Activated CD8-positive, alpha-beta T cell treated with anti-CD3 and anti-CD28 coated beads, Interleukin-2, amount 10 ng/mL, durations not matched to agents 7 days and 5 days (primary cell): ENCODE measurements around the gene CCDC184. TPM values are rescaled to one million over a fixed set of nuclear protein-coding genes. Genes with fewer than 3 reads are reported as not detected.
"Not testable (repeated sequence)": the region's sequence is repeated elsewhere in the genome, so short reads cannot be mapped to it uniquely, and the experiment has no call there.

Experiments used
- ATAC-seq: fragments of 150-1000 bp; cut with Tn5 transposase; one replicate; pipeline ENCODE4 v1.10.0; 2021; ENCODE audit warnings: moderate library complexity
- CTCF ChIA-PET: fragments of 350-600 bp; sonication (Branson Sonifier 250); formaldehyde crosslinking; loops from one replicate; lab custom pipeline; 2021; ENCODE audit warnings: antibody characterized with exemption; lab: Charles Lee
- POLR2A ChIA-PET: fragments of 350-600 bp; sonication (Branson Sonifier 250); formaldehyde crosslinking; loops from one replicate; lab custom pipeline; 2021; ENCODE audit warnings: antibody characterized with exemption; lab: Charles Lee
- DNase-seq: peaks from one replicate; pipeline ENCODE4 v3.0.0-alpha.2; 2020
- H3K27ac Mint-ChIP-seq: one replicate; pipeline ENCODE4 v1.8.0; 2021; ENCODE audit warnings: mild to moderate bottlenecking, mixed read lengths
- H3K27me3 Mint-ChIP-seq: one replicate; pipeline ENCODE4 v1.8.0; 2021; ENCODE audit warnings: low read depth, mixed read lengths
- H3K36me3 Mint-ChIP-seq: one replicate; pipeline ENCODE4 v1.8.0; 2021; ENCODE audit warnings: low read depth, mixed read lengths
- H3K4me1 Mint-ChIP-seq: one replicate; pipeline ENCODE4 v1.8.0; 2021; ENCODE audit warnings: low read depth, mixed read lengths
- H3K4me3 Mint-ChIP-seq: one replicate; pipeline ENCODE4 v1.8.0; 2021; ENCODE audit warnings: mild to moderate bottlenecking, mixed read lengths
- H3K9me3 Mint-ChIP-seq: one replicate; pipeline ENCODE4 v1.8.0; 2022; ENCODE audit warnings: mixed read lengths; ENCODE audit not compliant: insufficient read depth
- total RNA-seq, 2 experiments: library from RNA; stranded (reverse); gene quantifications; one replicate each; pipeline ENCODE4 v1.2.3, GENCODE V29; 2021

The CCDC184 gene
- total RNA-seq, 2 experiments from 2014 or later = 1.4 to 1.5 TPM

DNA sequence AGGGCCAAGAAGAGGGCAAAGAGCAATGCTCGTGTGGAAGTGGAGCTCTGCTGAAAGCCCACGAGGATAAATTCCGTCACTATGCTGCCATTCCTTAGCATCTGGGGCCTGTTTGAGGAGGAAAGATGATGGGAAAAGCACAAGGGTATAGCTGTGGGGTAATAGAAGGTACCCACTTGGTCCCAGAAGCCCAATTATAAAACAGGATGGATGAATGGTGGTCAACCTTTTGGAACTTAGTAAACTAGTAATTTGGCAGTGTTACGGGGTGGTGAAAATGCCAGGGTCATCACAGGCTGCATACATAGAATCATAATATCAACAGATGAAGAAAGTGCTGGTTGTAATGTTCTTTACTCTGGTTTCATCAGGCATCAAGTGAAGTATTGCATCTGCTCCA lies 19.7 kb downstream of the CCDC184 start, which contains the start of gene OR10AD1:
Gene OR10AD1 (minus strand): TSS at position 101 of the 400 bp plus-strand sequence. CDS start 0 bp downstream, at position 101.
- no peak for DNase-seq
- Mint-ChIP-seq H3K27ac (no peak within 1 kb of the TSS), H3K9me3 (peaks cover 23% of the 10 kb centered on the region), H3K4me3 (no peak within 1 kb of the TSS), H3K36me3 (peaks cover 52% of the 10 kb centered on the region), H3K27me3 (peaks cover under 1% of the 10 kb centered on the region), H3K4me1 (peaks cover 35% of the 10 kb centered on the region)
- ChIA-PET CTCF (no interaction called here), POLR2A (interaction anchor here (1.2 kb wide), 1 partner anchor 243 kb away, joined by 3 read pairs; no protein-coding TSS in a partner anchor)
- no peak for ATAC-seq

- Mint-ChIP-seq H3K27me3 (peaks cover 21% of the 10 kb centered on the region), H3K9me3 (peaks cover 19% of the 10 kb centered on the region), H3K36me3 (peaks cover 13% of the 10 kb centered on the region)
- ATAC-seq, CTCF ChIA-PET, H3K4me1 Mint-ChIP-seq, H3K27ac Mint-ChIP-seq, H3K4me3 Mint-ChIP-seq, POLR2A ChIA-PET, DNase-seq: not testable (repeated sequence)
Observed at GRCh38 chr12:48209495-48209894, 26.1 kb downstream of the CCDC184 start.

- Mint-ChIP-seq H3K36me3 (no peaks in the 10 kb centered on the region), H3K27ac (no peak overlapping the region), H3K9me3 (no peaks in the 10 kb centered on the region), H3K27me3 (peaks cover 20% of the 10 kb centered on the region), H3K4me1 (peaks cover 4% of the 10 kb centered on the region), H3K4me3 (no peak overlapping the region)
- ChIA-PET CTCF (no interaction called here), POLR2A (no interaction called here)
- DNase-seq = no peak
- no peak for ATAC-seq
Observed at GRCh38 chr12:48216785-48217184, 33.3 kb downstream of the CCDC184 start.

DNA sequence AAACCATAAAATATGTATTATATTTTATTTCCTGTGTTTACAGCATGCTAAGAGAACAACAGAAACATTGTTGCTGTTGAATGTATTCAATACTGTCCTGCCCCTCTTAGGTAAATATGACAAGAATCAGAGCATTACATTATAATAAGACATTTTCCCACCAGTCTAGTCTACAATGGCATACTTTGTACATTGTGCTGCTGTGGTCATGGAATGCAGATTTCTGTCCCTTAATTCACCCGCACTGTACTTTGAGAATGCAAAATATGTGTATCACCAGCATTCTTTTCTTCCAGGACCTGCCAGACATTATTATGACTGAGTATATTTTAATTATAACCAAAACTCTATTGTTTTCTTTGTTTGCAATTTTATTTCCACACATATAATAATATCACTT lies 36.2 kb downstream of the CCDC184 start:
- H3K4me1 Mint-ChIP-seq = no peaks in the 10 kb centered on the region
- DNase-seq (no peak), ATAC-seq (no peak)
- no peaks in the 10 kb centered on the region for H3K36me3 Mint-ChIP-seq
- peaks cover 13% of the 10 kb centered on the region for H3K27me3 Mint-ChIP-seq
- H3K4me3 Mint-ChIP-seq = no peak overlapping the region
- no peak overlapping the region for H3K27ac Mint-ChIP-seq
- POLR2A ChIA-PET = no interaction called here
- no peaks in the 10 kb centered on the region for H3K9me3 Mint-ChIP-seq
- CTCF ChIA-PET = no interaction called here

- Mint-ChIP-seq H3K36me3 (no peaks in the 10 kb centered on the region), H3K27ac (no peak overlapping the region), H3K27me3 (peaks cover 14% of the 10 kb centered on the region), H3K4me3 (no peak overlapping the region), H3K9me3 (no peaks in the 10 kb centered on the region), H3K4me1 (no peaks in the 10 kb centered on the region)
- ATAC-seq (no peak), DNase-seq (no peak)
- ChIA-PET POLR2A (no interaction called here), CTCF (no interaction called here)
Observed at GRCh38 chr12:48220701-48221100, 37.3 kb downstream of the CCDC184 start.

GRCh38 chr12:48221645-48222044 lies 38.2 kb downstream of the CCDC184 start:
- Mint-ChIP-seq H3K9me3 (peaks cover 2% of the 10 kb centered on the region), H3K27me3 (peaks cover 18% of the 10 kb centered on the region), H3K4me3 (no peak overlapping the region), H3K36me3 (no peaks in the 10 kb centered on the region), H3K4me1 (no peaks in the 10 kb centered on the region), H3K27ac (no peak overlapping the region)
- DNase-seq = no peak
- ChIA-PET POLR2A (interaction anchor here (1.5 kb wide), 1 partner anchor 23 kb away, joined by 5 read pairs; no protein-coding TSS in a partner anchor), CTCF (no interaction called here)
- no peak for ATAC-seq

GRCh38 chr12:48224533-48224932 lies 41.1 kb downstream of the CCDC184 start:
- not testable (repeated sequence) for H3K4me3 Mint-ChIP-seq

GRCh38 chr12:48231169-48231958 lies 47.9 kb downstream of the CCDC184 start:
- H3K27ac Mint-ChIP-seq, DNase-seq, H3K4me1 Mint-ChIP-seq, ATAC-seq, H3K36me3 Mint-ChIP-seq, H3K4me3 Mint-ChIP-seq, CTCF ChIA-PET, POLR2A ChIA-PET: not testable (repeated sequence)
- Mint-ChIP-seq H3K9me3 (peaks cover 13% of the 10 kb centered on the region), H3K27me3 (peaks cover 22% of the 10 kb centered on the region)

More at GRCh38 chr12:48224533-48224932, 41.1 kb downstream of the CCDC184 start:
- DNase-seq, H3K27ac Mint-ChIP-seq, H3K36me3 Mint-ChIP-seq, H3K9me3 Mint-ChIP-seq, POLR2A ChIA-PET, ATAC-seq, CTCF ChIA-PET, H3K4me1 Mint-ChIP-seq: not testable (repeated sequence)
- H3K27me3 Mint-ChIP-seq = peaks cover 23% of the 10 kb centered on the region

Other genes with a start within 250 kb of the CCDC184 start
- 100 to 1,000 TPM; 139 to 140 TPM for gene TMEM106C, start 220.0 kb upstream of the CCDC184 start, total RNA-seq
- not detected for gene COL2A1, start 179.2 kb upstream of the CCDC184 start, total RNA-seq
- gene SENP1, start 77.6 kb upstream of the CCDC184 start, total RNA-seq = 10 to 100 TPM; 45.6 to 50.1 TPM
- 10 to 100 TPM; 20.6 to 22.7 TPM for gene PFKM, start 64.3 kb upstream of the CCDC184 start, total RNA-seq
- gene ASB8, start 26.1 kb upstream of the CCDC184 start, total RNA-seq = 10 to 100 TPM; 37.9 to 47.2 TPM
- gene OR10AD1, start 19.6 kb downstream of the CCDC184 start, total RNA-seq = not detected
- 10 to 100 TPM; 10.6 to 14.1 TPM for gene ZNF641, start 167.3 kb downstream of the CCDC184 start, total RNA-seq